CD4-positive, alpha-beta T cell treated with Interleukin-12 subunit alpha and Interleukin-12 subunit beta, for 1 hour (primary cell): Measurements from ENCODE around the gene NME8.

Experiments
- DNase-seq: peaks from one replicate; pipeline ENCODE4 v3.0.0-alpha.2; 2020

Gene NME8

DNA sequence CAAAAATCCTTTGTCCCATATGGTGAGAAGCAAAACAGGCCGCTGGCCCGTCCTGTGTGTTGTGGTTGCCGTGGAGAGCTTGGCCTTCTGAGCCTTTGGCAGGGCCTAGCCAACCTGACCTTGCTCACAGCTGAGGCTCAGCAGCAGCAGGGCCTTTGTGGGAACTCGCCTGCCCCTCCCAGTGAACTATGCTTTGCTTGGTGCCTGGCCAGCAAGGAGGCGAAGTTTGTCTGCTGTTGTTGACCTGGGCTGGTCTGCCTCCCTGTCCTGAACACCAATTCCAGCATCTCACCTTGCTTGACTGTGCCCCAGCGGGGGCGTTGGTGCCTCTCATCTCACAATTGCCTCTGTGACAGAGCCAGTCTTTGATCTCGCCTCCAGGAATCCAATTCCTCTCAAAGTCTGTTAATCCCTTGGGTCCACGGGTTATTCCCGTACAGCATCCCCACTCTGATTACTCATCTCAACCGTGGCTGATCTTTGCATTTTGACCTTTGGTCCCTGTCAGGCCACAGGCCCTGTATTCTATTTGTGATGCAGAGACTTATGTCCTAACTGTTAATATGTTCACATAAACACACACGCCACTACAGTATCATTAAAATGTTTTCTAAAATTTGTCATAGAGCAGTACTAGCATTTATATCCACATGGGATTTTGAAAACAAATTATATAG, 94.7 kb downstream of the NME8 start:
- no peak for DNase-seq

DNA sequence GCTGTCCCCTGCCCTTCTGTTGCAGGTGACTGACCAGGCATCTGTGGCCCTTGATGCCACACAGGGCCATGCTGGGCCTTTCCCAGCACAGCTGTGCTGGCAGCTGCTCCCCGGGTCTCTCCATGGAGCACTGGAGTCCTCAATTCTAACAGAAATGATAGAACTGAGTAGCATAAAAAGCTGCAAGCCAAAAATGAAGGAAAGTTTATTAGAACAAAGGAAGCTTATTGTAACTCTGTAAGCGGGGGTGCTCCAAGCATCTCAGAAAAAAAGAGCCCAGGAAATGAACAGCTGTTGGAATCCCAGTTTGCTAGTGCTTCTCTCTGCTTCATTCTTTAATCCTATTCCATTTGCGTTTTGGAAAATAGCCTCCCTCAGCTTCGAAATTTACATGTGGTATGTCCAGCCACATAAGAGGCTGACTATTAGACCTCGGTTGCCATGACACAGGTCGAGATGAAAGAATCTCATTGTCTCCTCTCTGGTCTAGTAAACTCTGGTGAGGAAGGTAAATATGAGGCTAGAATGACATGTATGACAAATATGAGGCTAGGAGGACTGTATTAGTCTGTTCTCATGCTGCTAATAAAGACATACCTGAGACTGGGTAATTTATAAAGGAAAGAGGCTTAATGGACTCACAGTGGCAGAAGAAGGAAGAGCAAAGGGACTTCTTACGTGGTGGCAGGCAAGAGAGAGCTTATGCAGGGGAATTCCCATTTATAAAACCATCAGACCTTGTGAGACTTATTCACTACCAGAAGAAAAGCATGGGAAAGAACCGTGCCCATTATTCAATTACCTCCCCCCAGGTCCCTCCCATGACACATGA, 95.7 kb downstream of the NME8 start:
- no peak for DNase-seq

DNA sequence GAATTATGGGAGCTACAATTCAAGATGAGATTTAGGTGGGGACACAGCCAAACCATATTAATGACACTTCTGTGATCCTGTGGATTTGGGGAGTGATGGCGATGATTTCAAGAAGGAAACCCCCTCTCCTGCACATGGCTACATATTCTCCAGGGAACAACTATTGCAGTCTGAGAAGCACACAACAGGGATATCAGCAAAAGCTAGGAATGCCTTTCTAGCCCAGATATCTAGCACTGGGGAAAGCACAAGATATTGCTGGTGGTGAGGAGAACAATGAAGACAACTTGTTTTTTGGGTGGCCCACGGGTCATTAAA, 96.3 kb downstream of the NME8 start:
- DNase-seq, result no peak

DNA sequence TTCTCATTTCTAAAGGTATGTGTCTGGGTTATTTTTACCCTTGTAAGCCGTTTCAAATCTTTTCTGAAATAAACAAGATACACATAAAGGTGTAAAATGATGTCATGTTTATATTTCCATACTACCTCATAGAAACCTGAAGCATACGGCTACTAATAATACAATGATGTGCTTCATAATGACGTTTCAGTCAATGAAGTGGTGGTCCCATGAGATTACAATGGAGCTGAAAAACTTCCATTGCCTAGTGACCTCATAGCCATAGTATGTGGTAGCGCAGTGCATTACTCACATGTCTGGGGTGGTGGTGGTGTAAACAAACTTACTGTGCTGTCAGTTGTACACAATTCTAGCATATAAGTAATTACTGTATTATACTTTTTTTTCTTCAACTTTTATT, 96.9 kb downstream of the NME8 start:
- DNase-seq, result no peak

DNA sequence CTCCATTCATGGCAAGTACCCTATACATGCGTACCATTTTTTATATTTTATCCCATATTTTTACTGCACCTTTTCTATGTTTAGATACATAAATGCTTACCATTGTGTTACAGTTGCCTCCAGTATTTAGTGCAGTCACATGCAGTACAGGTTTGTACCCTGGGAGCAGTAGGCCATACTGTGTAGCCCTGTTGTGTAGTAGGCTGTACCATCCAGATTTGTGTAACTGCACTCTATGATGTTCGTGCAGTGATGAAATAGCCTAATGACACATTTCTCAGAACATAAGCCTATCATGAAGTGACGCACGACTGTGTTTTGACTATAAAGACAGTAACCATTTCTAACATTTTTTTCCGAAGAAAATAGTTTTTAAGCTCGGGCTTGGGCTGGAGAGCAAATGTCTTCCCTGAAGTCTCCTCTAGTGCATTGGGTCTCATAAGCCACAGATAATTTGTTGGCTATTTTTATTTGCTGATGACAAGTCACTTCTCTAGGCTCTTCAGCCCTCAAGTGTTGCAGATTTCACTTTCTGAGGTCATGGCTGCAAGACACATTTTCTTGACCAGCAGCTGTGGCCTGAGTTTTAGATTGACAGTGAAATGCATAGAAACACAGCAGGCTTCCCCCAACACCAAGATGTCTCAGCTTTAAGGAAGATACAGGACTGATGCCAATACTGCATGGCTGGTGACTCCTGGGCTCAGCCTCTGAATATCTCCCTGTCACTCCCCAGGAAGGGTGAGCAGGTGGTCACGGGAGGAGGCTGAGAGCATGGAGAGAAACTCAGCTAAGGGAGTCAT, 98.9 kb downstream of the NME8 start:
- DNase-seq, result no peak

DNA sequence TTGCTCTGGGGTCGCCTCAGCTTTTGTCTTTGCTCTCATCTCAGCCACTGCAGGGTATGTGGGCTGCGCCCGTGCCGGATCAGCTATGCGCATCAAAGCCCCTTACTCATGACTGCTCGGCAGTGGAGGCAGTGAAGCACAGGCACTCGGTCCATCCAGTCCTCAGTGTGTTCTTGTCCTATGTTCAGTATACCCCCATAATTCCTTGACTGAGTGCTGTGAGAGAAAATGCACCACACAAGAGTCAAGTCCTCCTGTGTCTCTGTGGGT, 99.5 kb downstream of the NME8 start:
- DNase-seq, result no peak
